HepG2 (cell line): ENCODE data around the gene WTAP. TPM values are rescaled to one million over a fixed set of nuclear protein-coding genes. Genes with fewer than 3 reads are reported as not detected.

Source experiments
- CENPT ChIP-seq: sonication (generic); formaldehyde crosslinking; IDR thresholded peaks from 2 replicates; pipeline ENCODE4 v1.8.0; 2022; ENCODE audit warnings: low read depth, mild to moderate bottlenecking, moderate library complexity, missing genetic modification reagents
- GABPA ChIP-seq, 2 experiments: IDR thresholded peaks; 2 replicates each; pipeline ENCODE4 v1.6.1; 2011 to 2016; ENCODE audit warnings: low read depth in 2 of 2, low read length in 1 of 2, missing biosample characterization in 1 of 2, missing genetic modification characterization in 1 of 2
- IRF1 ChIP-seq: sonication (generic); formaldehyde crosslinking; IDR thresholded peaks from 2 replicates; pipeline ENCODE4 v1.4.0; 2020; ENCODE audit warnings: low read depth, mild to moderate bottlenecking, missing genetic modification reagents
- MNT ChIP-seq: fragments of 450-650 bp; IDR thresholded peaks from 2 replicates; pipeline ENCODE4 v1.6.1; 2016
- PCBP1 ChIP-seq: fragments of 200-400 bp; formaldehyde crosslinking; IDR thresholded peaks from 2 replicates; pipeline ENCODE4 v1.6.1; 2017; ENCODE audit warnings: mild to moderate bottlenecking, low read depth, low read length, borderline replicate concordance
- RERE ChIP-seq: IDR thresholded peaks from 2 replicates; pipeline ENCODE4 v1.6.1; 2016; ENCODE audit warnings: low read depth, missing genetic modification reagents, missing compliant biosample characterization
- RFX5 ChIP-seq: IDR thresholded peaks from 2 replicates; pipeline ENCODE4 v1.6.1; 2011; ENCODE audit warnings: low read depth, low read length, improper control_type of control experiment
- TFAP4 ChIP-seq: sonication (generic); IDR thresholded peaks from 2 replicates; pipeline ENCODE4 v1.6.1; 2016; ENCODE audit warnings: low read depth, borderline replicate concordance
- USF2 ChIP-seq, 2 experiments: sonication (generic) in 1 of 2; formaldehyde crosslinking in 1 of 2; IDR thresholded peaks; 2 replicates each; pipeline versions ENCODE4 v1.5.1 to v1.6.1; 2011 to 2020; ENCODE audit warnings: borderline replicate concordance in 1 of 2, low read depth in 1 of 2, low read length in 1 of 2, mild to moderate bottlenecking in 1 of 2, missing genetic modification reagents in 1 of 2, moderate library complexity in 1 of 2
- ZNF337 ChIP-seq: sonication (generic); formaldehyde crosslinking; IDR thresholded peaks from 2 replicates; pipeline ENCODE4 v1.5.1; 2020; ENCODE audit warnings: missing genetic modification reagents, low read depth, mild to moderate bottlenecking, borderline replicate concordance
- ZNF383 ChIP-seq: sonication (generic); formaldehyde crosslinking; IDR thresholded peaks from 2 replicates; pipeline ENCODE4 v1.4.0; 2020; ENCODE audit warnings: missing genetic modification reagents, mild to moderate bottlenecking, borderline replicate concordance
- ZNF580 ChIP-seq: IDR thresholded peaks from 2 replicates; pipeline ENCODE4 v1.6.1; 2016; ENCODE audit warnings: low read depth, borderline replicate concordance
- ZNF615 ChIP-seq: sonication (generic); formaldehyde crosslinking; IDR thresholded peaks from 2 replicates; pipeline ENCODE4 v1.5.0; 2020; ENCODE audit warnings: mild to moderate bottlenecking, missing genetic modification reagents, borderline replicate concordance
- ZNF616 ChIP-seq: sonication (generic); formaldehyde crosslinking; IDR thresholded peaks from 2 replicates; pipeline ENCODE4 v1.5.0; 2020; ENCODE audit warnings: low read depth, mild to moderate bottlenecking, missing genetic modification reagents
- polyA plus RNA-seq, 8 experiments: library from polyadenylated mRNA; depleted of rRNA in 3 of 8; stranded (reverse) in 7 of 8; unstranded in 1 of 8; fragments of >200 nt; fragmentation: Illumina TruSeq in 4 of 8; extraction: Trizol in 4 of 8; gene quantifications; 2 replicates each; pipeline versions ENCODE4 v1.2.1 to v1.2.3, GENCODE V29; 2011 to 2016; ENCODE audit warnings: low read depth in 4 of 8, missing spikeins in 1 of 8, mixed read lengths in 1 of 8; ENCODE audit not compliant: insufficient read depth in 1 of 8
- total RNA-seq, 5 experiments: library from RNA; depleted of rRNA; stranded (reverse); fragments of >200 nt; fragmentation: Illumina TruSeq; extraction: Trizol; gene quantifications; 2 replicates each; pipeline ENCODE4 v1.2.3, GENCODE V29; 2016; ENCODE audit warnings: low read depth in 1 of 5

WTAP gene
- total and polyA plus RNA-seq, 2 of the 13 experiments (the other 11 are each of a cell fraction or from before 2014, with no cell fraction given), result 31.6 to 167 TPM

GRCh38 chr6:159789377-159790148 lies 62.3 kb downstream of the WTAP start, which contains the start of gene TCP1 (continued):
- TF ChIP-seq IRF1 (CRISPR knock-in tag), result no peak
- TF ChIP-seq TFAP4, result peak; percentile 62; the same call in 1 of the 2 replicates
- no peak for TF ChIP-seq RERE (CRISPR knock-in tag)
- TF ChIP-seq ZNF337 (CRISPR knock-in tag), result 0 out of 2 replicates have a peak, but pooled peaks have one; percentile 90
- TF ChIP-seq PCBP1, result peak; percentile 60; the same call in 1 of the 2 replicates
- peak; percentile 91 for TF ChIP-seq GABPA (IDR thresholded peaks at IDR 0.05; ENCODE audit: low read depth, low read length)
- TF ChIP-seq GABPA (CRISPR knock-in tag; IDR thresholded peaks at IDR 0.05; ENCODE audit: low read depth), result peak; percentile 97
- peak; percentile 50; the same call in 1 of the 2 replicates for TF ChIP-seq RFX5
- TF ChIP-seq ZNF615 (CRISPR knock-in tag), result peak; percentile 93
- TF ChIP-seq ZNF616 (CRISPR knock-in tag), result no peak
- TF ChIP-seq MNT, result peak; percentile 67
- no peak for TF ChIP-seq CENPT (CRISPR knock-in tag)
- peak; percentile 34 for TF ChIP-seq ZNF580 (CRISPR knock-in tag)
- no peak for TF ChIP-seq USF2 (IDR thresholded peaks at IDR 0.05; ENCODE audit: low read depth, low read length)
- TF ChIP-seq USF2 (CRISPR knock-in tag; IDR thresholded peaks at IDR 0.05; ENCODE audit: borderline replicate concordance), result no peak; the same call in 1 of the 2 replicates
- TF ChIP-seq ZNF383 (CRISPR knock-in tag), result 0 out of 2 replicates have a peak, but pooled peaks have one; percentile 73
